ENCODE data around the gene NBEAL2.

The NBEAL2 gene

GRCh38 chr3:46934072-46934471 is 45.4 kb upstream of the NBEAL2 start (continued):
- no peak for TF ChIP-seq SNAI2 (CRISPR knock-in tag; IDR thresholded peaks at IDR 0.05)
- TF ChIP-seq TSHZ2 (CRISPR knock-in tag; IDR thresholded peaks at IDR 0.05): no peak

DNA sequence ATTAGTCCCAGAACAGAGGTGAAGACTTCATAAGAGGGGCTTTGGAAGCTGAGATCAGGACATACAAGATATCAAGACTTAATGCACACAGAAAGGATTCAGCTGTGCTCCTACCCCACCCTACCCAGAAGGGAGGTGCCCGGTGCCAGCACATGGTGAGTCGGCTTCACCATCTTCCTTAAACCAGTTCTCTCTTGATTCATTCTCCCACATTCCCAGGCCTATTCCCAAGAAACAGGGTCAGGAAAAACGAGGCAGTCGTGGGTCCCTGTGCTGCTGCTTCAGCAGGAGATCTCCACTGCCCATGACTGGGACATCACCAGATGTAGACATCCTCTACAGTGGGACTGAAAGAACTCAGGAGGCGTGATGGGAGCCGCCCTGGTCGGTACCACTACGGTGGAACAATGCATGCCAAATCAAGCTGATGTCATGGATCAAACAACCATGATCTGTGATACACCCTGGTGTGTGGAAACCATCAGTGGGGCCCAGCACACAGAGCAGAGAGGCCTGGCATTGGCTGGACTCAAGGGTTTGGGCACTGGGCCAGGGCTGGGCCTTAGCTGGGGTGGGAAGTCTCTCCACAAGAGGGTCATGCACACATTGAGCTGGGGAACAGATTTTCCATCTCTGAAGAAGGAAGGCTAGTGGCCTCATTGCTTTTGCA is 44.8 kb upstream of the NBEAL2 start:
- ATAC-seq: peak; percentile 7
- TF ChIP-seq PPARA (CRISPR knock-in tag; IDR thresholded peaks at IDR 0.05; ENCODE audit: borderline replicate concordance) (no peak), ZFP3 (CRISPR knock-in tag; IDR thresholded peaks at IDR 0.05) (0 out of 2 replicates have a peak, but pooled peaks have one; percentile 10)

GRCh38 chr3:46935168-46935858 is 44.2 kb upstream of the NBEAL2 start:
- ATAC-seq: peak; percentile 97
- TF ChIP-seq CSDC2 (CRISPR knock-in tag; IDR thresholded peaks at IDR 0.05) (peak; percentile 82; the same call in 1 of the 2 replicates), TSHZ2 (CRISPR knock-in tag; IDR thresholded peaks at IDR 0.05) (no peak)

DNA sequence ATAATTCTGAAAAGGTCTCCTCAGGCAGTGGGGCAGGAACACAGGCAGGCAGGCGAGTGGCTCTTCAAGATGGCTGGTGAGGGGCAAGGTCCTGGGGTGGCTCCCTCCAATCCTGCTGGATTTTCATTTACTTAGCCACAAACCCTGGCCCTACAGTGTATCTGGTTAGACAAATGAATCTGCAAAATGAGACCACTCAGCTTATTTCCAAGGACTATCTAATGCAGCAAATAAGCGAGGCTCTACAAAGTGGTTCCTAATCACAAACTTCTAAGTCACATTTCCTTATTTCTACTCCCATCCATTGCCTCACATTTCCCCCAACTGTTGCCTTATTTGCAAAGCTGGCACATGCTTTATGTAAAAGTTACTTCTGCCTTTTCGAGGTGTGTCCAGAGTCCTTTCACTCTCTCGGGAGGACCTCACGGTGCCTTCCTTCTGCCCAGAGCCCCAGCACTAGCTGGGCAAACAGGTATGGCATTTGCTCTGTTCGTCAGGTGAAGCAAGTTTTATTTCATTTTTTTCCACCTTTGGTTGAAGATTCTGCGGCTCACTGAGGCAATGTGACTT is 43.4 kb upstream of the NBEAL2 start:
- no peak for TF ChIP-seq ZFP3 (CRISPR knock-in tag; IDR thresholded peaks at IDR 0.05)
- ATAC-seq: peak; percentile 1; the same call in 1 of the 3 replicates

DNA sequence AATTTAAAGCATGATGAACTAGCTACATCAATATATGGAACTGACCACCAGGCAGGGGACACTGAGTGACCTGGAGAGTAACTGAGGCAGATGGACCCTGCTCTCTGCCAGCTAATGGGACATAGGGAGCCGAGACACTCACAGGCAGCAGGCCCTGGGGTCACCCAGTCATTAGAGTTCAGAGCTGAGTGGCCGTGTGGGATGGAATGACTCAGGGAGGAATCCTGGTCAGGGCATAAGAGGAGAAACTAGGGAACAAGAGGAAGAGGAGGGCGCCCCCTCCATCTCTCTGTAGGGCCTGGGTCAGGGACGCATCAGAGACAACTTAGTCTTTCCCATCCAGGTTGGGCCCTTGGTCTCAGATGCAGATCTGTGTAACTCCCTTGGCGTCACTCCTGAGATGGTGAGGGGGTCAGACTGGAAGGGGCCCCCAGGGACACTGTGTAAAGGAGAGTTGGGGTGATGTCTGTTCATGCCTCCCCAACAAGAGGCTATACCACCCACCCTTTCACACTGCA is 42.7 kb upstream of the NBEAL2 start:
- ATAC-seq: no peak
- TF ChIP-seq, protein P1, sequence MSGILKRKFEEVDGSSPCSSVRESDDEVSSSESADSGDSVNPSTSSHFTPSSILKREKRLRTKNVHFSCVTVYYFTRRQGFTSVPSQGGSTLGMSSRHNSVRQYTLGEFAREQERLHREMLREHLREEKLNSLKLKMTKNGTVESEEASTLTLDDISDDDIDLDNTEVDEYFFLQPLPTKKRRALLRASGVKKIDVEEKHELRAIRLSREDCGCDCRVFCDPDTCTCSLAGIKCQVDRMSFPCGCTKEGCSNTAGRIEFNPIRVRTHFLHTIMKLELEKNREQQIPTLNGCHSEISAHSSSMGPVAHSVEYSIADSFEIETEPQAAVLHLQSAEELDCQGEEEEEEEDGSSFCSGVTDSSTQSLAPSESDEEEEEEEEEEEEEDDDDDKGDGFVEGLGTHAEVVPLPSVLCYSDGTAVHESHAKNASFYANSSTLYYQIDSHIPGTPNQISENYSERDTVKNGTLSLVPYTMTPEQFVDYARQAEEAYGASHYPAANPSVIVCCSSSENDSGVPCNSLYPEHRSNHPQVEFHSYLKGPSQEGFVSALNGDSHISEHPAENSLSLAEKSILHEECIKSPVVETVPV (CRISPR knock-in tag; IDR thresholded peaks at IDR 0.05): no peak
- TF ChIP-seq SNAI2 (CRISPR knock-in tag; IDR thresholded peaks at IDR 0.05): no peak
- no peak for TF ChIP-seq ZNF8 (CRISPR knock-in tag; IDR thresholded peaks at IDR 0.05)
- no peak for TF ChIP-seq ZNF70 (CRISPR knock-in tag; IDR thresholded peaks at IDR 0.05)

DNA sequence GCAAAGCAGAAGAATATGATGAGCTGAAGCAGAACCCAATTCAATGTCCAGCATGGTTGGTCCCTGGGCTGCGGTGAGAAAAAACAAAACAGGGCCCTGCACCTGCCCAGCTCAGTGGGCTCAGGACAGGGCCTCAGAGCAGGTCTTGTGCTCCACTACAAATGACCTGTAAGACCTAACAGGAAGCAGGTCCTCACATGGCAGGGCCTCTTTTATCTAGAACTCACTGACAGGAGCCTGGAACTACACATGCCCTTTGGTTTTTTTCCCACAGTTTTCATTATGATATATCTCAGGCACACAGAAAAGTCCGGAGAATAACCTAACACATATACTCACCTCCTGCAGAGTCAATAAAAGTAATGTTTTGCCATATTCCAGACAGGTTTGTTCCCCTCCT is 41.3 kb upstream of the NBEAL2 start:
- TF ChIP-seq ARNTL (CRISPR knock-in tag; IDR thresholded peaks at IDR 0.05; ENCODE audit: borderline replicate concordance, low read depth) (no peak), GLIS3 (CRISPR knock-in tag; IDR thresholded peaks at IDR 0.05) (no peak), ZFP30 (CRISPR knock-in tag; IDR thresholded peaks at IDR 0.05) (no peak), ZC3H10 (CRISPR knock-in tag; IDR thresholded peaks at IDR 0.05) (no peak), BACH2 (CRISPR knock-in tag; IDR thresholded peaks at IDR 0.05; ENCODE audit: borderline replicate concordance) (no peak), ZNF70 (CRISPR knock-in tag; IDR thresholded peaks at IDR 0.05) (no peak), TOX (CRISPR knock-in tag; IDR thresholded peaks at IDR 0.05; ENCODE audit: borderline replicate concordance) (no peak), ISL1 (CRISPR knock-in tag; IDR thresholded peaks at IDR 0.05) (no peak), ESRRG (CRISPR knock-in tag; IDR thresholded peaks at IDR 0.05) (no peak), CSDC2 (CRISPR knock-in tag; IDR thresholded peaks at IDR 0.05) (no peak), POU6F1 (CRISPR knock-in tag; IDR thresholded peaks at IDR 0.05; ENCODE audit: borderline replicate concordance, low read depth) (no peak)
- ATAC-seq: no peak
